GM19467 (cell line): ENCODE measurements around the gene TREH.
"Not testable (repeated sequence)": the region's sequence is repeated elsewhere in the genome, so short reads cannot be mapped to it uniquely, and the experiment has no call there.

Experiments used
- ATAC-seq: cut with Tn5 transposase; IDR thresholded peaks from one replicate; pipeline ENCODE4 v1.9.1; 2021; ENCODE audit warnings: mild to moderate bottlenecking, moderate library complexity; ENCODE audit not compliant: unreplicated experiment

Gene TREH

GRCh38 chr11:118679483-118679882, at the start of gene TREH:
TSS of gene TREH (minus strand) at chr11:118679650. CDS start at chr11:118679627, 23 bp downstream.
- ATAC-seq, result no peak

DNA sequence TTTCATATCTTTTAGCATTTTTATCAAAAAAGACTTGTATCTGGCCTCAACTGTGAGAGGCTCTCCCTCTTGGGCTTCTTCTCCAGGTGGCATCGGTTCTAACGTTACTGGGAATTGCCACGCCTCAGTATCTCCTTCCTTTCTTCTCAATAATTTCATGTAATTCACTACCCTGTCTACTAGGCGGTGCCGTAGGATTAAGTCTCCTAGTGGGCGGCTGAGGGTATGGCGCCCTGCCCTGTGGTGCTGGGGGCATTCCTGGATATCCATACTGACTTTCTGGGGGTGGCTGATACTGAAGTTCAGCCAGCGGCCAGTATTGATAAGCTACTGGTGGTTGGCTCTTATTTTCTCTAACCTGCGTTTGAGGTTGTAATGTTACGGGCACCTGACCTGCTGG, 48.7 kb upstream of the TREH start:
- not testable (repeated sequence) for ATAC-seq

DNA sequence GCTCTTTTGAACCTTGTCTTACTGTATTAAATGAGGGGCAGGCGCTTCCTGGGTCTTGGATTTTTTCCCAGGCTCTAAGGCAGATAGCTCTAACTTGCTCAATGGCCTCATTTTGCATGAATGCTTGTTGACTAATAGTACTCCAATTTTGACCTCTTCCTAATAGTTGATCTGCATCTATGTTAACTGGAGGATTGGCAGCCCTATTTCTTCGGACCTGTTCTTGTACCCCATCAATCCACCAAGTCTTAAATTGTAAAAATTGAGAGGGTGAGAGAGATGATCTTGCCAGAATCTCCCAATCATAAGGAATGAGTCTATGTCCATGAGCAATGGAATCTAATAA, 48.2 kb upstream of the TREH start:
- ATAC-seq, result not testable (repeated sequence)

DNA sequence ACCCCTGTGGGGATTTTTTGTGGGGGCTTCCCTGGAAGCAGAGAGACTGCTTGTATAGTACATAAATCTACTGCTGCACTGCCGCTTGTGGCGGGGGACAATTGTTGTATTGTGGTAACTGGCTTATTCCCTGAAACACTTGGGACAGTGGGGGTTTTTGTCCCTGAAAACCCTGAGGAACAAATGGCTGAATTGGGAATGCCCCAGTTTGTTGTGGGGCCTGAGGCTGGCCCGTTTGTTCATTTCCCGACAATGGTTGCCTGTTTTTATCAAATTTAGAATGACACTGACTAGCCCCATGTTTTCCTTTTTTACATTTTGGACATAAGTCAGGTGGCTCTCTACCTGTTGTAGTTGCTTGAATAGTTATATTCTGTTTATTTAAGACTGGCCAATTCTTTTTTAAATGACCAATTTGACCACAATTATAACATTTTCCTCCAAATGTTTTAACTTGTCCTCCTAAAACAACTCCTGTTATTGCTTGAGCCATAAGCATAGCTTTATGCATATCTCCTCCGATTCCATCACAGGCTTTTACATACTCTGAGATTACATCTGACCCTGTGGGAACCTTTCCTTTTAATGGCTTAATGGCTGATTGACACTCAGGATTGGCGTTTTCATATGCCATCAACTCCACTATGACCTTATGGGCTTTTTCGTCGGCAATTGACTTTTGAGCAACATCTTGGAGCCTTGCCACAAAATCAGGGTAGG, 47.7 kb upstream of the TREH start:
- not testable (repeated sequence) for ATAC-seq

- not testable (repeated sequence) for ATAC-seq
Measured at GRCh38 chr11:118721478-118722015, 42.1 kb upstream of the TREH start.

GRCh38 chr11:118720740-118721139, 41.3 kb upstream of the TREH start:
- not testable (repeated sequence) for ATAC-seq

DNA sequence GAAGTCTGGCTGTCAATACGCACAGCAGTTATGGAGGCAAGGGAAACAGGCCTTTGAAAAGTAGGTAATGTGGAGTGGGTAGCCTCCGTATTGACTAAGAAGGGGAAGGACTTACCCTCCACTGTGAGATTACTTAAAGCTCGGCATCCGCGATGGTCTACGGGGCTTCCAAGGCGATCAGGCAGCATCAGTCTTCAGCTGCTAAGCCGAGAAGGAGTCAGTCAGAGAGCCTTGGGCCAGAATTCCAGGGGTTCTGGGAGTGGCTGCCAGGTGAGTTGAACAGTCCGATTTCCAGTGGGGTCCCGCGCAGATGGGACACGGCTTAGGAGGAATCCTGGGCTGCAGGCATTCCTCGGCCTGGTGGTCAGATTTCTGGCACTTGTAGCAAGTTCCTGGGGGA, 40.6 kb upstream of the TREH start:
- ATAC-seq, result not testable (repeated sequence)

- ATAC-seq, result not testable (repeated sequence)
Measured at GRCh38 chr11:118718562-118718961, 39.1 kb upstream of the TREH start.

GRCh38 chr11:118717733-118718132, 38.3 kb upstream of the TREH start:
- not testable (repeated sequence) for ATAC-seq

GRCh38 chr11:118717221-118717620, 37.8 kb upstream of the TREH start:
- ATAC-seq, result not testable (repeated sequence)

DNA sequence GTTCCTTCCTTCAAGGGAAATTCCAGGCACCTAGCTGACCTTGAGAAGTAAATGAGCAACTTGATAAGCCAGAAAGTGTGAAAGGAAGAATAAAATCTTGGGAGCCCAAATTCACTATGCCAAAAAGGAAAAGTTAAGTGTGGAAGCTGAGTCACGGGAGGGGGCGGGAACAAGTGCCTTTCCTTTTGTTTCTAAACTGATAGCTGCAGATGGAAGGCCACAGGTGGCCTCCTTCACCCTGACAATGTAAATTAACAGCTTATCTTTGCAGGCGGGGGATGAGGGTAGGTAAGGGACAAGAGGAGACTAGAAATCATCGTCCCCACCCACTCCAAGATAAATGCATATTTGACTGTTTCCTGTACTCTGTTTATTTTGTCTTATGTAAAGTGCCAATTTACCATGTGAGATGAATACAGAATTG, 36.4 kb upstream of the TREH start:
- no peak for ATAC-seq

DNA sequence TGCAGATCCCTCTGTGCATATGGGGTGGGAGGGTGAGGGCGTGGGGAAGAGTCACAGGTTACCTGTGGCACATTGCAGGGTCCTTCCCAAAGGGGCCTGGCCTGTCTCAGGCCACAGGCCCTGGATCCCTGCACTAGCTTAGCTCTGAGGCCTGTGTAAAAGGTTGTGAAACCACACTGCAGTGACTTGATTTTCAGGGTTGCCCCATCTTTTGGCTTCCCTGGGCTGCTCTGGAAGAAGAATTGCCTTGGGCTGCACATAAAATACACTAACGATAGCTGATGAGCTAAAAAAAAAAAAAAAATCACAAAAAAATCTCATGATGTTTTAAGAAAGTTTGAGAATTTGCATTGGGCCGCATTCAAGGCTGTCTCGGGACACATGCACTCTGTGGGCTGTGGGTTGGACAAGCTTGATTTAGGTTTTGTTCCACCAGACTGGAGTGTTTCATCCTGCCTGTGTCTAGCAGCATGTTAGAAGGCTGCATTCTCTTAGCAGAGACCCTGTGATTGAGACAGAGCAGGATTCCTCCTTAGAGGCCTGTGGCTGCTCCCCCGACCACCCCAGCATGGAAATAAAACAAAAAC, 35.9 kb upstream of the TREH start:
- ATAC-seq, result no peak

- ATAC-seq, result no peak
Measured at GRCh38 chr11:118714816-118715215, 35.4 kb upstream of the TREH start.

- ATAC-seq, result not testable (repeated sequence)
Measured at GRCh38 chr11:118714416-118714815, 35.0 kb upstream of the TREH start.

GRCh38 chr11:118708296-118708695, 28.8 kb upstream of the TREH start:
- ATAC-seq, result no peak

DNA sequence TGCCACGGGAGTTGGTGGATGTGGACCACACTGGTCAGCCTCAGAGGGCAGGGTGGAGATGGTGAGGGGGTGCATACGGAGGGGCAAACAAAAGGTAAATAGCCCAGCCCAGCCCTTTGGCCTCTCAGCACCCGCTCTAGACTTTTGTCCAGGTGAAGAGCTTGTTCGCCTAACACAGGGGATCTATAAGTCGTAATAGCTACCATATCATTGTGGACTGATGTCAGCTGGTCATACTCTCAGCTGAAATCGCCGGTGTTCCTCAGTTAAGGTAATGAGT, 27.0 kb upstream of the TREH start:
- no peak for ATAC-seq

DNA sequence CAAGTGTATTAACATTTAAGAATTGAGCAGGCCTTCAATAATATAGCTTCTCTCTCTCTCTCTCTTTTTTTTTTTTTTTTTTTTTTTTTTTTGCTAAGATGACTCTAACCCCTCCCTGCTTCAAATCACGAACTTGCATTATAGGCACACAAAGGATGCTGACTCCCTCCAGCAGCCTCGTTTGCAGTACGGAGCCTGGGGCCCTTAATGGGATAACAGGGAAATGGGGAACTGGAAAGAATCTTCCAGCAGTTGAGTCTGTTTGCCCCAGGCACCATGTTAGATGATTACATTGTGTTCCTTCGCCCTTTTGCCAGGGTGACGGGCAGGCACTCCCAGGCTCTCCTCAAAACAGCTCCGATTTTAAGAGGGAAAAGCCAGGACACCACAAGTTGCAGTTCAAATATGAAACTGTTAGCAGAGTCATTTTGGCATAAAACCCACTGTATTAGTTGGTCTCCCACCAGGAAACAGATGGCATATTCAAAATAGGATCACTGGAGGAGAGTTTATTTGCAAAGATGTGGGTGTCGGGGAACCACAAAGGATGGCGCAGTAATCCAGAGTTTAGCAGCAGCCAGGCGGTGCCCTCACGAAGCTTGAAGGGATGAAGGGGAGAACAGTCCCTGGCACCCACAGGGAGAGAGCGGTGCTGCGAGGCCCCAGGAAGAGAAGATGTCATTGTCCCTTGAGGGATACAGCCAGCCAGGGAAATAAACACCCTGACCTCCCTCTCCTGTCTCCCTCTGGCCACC, 26.5 kb upstream of the TREH start:
- ATAC-seq, result no peak

DNA sequence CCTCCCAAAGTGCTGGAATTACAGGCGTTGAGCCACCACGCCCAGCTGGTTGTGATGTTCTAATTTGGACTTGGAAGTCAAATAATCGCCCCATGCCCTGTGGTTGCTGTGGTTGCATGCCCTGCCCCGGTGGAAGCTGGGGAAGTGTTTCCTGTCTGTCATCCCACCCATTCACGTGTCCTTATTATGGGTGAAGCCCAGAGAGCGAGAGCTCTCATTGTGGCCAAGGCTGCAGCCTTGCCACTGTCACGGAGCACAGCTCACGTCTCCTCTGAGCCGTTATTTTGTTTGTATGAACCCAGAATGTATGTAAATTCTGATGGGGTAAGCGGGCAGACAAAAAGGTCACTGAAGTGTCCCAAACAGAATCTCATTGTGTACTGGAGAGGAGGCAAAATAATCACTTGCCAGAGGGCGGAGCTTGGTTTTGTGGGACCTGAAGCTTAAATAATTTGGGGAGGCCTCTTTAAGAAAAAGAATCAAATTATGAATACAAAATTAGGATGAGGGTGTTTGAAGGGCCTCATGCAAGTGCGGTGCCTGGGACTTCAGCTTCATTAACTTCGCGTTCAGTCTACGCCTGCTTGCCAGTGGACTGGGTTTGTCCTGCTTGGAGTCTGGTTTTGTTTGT, 25.8 kb upstream of the TREH start:
- no peak for ATAC-seq

DNA sequence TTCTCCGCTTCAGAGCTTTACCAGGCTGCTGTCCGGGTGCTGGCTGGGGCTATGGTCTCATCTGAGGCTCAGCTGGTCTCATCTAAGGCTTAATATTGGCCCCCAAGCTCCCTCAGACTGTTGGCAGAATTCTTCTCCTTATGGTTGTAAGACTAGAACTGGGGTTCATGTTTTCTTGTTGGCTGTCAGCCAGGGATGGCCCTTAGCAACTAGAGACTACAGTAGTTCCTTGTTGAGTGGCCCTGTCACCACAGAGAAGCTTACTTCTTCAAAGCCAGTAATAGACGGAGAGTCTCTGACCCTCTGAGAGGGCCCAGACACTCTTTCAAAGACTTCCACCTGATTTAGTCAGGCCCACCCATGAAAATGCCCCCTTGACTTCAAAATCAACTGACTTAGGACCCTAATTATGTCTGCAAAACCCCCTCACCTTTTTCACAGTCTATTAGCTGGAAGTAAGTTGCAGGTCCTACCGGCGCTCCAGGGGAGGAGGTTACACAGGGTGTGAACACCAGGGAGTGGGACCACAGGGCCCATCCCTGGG, 24.2 kb upstream of the TREH start:
- no peak for ATAC-seq

DNA sequence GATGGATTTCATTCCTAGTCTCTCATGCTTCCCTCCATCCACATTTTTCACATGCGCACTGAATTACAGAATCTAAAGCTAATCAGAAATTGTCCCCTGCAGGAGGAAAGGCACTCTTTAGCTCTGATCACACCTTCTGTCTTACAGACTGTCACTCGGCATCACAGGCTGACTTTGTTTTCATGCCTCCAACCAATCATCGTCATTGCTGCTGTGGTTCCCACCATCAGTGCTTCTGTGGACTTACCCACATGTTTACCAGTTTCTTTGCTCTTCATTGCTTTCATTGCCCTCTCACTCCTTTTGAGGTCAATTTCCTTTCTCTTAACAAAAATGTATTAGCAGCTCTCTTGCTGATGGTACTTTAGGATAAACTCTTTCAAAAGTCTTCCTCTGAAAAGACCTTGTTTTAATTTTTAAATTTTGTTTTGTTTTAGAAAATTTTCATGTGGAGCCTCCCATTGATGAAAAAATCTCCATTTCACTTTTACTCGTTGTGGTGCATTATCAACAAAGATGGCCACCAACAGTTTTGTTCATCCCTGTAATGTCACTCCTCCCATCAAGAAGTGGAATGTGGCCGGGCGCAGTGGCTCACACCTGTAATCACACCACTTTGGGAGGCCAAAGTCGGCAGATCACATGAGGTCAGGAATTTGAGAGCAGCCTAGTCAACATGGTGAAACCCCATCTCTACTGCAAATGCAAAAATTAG, 20.2 kb upstream of the TREH start:
- no peak for ATAC-seq

GRCh38 chr11:118697346-118697745, 17.9 kb upstream of the TREH start:
- no peak for ATAC-seq
